C4-2B (cell line): ENCODE measurements around the gene TRAP1.

Experiments
- H3K27ac ChIP-seq: fragments of 450-650 bp; 2 replicates; pipeline ENCODE4 v1.5.1; 2017
- ZFX ChIP-seq: fragments of 450-650 bp; IDR thresholded peaks from 2 replicates; pipeline ENCODE4 v1.6.1; 2017
- TF ChIP-seq, protein P1 (sequence below): fragments of 450-650 bp; conservative IDR thresholded peaks from 2 replicates; pipeline ENCODE4 v1.5.1; 2017; ENCODE audit warnings: mild to moderate bottlenecking

Gene TRAP1

DNA sequence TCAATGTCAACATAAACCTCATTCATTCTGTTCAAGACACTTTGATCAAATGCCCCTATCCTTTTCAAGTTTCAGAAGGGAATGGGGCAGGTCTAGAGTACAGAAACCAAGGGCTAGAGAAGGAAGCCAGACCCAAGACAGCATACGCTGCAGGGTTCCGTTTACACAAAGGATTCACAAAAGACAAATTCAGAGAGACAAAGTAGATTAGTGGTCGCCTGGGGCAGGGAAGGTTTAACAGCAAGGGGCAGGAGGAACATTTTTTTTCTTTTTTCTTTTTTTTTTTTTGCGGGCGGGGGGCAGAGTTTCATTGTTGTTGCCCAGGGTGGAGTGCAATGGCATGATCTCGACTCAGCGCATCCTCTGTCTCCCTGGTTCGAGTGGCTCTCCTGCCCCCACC, 19.9 kb upstream of the TRAP1 start:
- TF ChIP-seq, protein P1, sequence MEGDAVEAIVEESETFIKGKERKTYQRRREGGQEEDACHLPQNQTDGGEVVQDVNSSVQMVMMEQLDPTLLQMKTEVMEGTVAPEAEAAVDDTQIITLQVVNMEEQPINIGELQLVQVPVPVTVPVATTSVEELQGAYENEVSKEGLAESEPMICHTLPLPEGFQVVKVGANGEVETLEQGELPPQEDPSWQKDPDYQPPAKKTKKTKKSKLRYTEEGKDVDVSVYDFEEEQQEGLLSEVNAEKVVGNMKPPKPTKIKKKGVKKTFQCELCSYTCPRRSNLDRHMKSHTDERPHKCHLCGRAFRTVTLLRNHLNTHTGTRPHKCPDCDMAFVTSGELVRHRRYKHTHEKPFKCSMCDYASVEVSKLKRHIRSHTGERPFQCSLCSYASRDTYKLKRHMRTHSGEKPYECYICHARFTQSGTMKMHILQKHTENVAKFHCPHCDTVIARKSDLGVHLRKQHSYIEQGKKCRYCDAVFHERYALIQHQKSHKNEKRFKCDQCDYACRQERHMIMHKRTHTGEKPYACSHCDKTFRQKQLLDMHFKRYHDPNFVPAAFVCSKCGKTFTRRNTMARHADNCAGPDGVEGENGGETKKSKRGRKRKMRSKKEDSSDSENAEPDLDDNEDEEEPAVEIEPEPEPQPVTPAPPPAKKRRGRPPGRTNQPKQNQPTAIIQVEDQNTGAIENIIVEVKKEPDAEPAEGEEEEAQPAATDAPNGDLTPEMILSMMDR = no peak
- no peak for TF ChIP-seq ZFX
- H3K27ac ChIP-seq = no peak overlapping the region

GRCh38 chr16:3736116-3736515, 18.8 kb upstream of the TRAP1 start:
- H3K27ac ChIP-seq = no peak overlapping the region
- no peak for TF ChIP-seq ZFX
- TF ChIP-seq, protein P1 = no peak

DNA sequence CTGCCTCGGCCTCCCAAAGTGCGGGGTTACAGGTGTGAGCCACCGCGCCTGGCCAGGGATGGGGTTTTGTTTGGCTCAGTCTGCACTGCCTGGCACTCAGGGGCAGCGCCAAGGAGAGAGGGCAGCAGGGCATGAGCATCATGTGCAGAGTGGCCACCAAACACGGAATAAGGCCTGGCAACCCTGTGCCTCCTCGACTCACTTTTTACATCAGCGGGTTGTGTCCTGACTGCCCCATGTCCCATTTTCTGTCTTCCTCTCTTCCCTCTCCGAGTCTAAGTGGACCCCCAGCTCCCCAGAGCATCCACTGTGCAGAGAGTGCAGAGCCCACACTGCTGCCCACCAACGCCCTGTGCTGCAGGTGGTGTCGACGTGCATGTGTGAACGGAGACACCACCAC, 18.2 kb upstream of the TRAP1 start:
- no peak overlapping the region for H3K27ac ChIP-seq
- TF ChIP-seq, protein P1 = no peak
- no peak for TF ChIP-seq ZFX

- TF ChIP-seq ZFX = no peak
- TF ChIP-seq, protein P1 = no peak
- no peak overlapping the region for H3K27ac ChIP-seq
Measured at GRCh38 chr16:3734758-3735221, 17.5 kb upstream of the TRAP1 start.

DNA sequence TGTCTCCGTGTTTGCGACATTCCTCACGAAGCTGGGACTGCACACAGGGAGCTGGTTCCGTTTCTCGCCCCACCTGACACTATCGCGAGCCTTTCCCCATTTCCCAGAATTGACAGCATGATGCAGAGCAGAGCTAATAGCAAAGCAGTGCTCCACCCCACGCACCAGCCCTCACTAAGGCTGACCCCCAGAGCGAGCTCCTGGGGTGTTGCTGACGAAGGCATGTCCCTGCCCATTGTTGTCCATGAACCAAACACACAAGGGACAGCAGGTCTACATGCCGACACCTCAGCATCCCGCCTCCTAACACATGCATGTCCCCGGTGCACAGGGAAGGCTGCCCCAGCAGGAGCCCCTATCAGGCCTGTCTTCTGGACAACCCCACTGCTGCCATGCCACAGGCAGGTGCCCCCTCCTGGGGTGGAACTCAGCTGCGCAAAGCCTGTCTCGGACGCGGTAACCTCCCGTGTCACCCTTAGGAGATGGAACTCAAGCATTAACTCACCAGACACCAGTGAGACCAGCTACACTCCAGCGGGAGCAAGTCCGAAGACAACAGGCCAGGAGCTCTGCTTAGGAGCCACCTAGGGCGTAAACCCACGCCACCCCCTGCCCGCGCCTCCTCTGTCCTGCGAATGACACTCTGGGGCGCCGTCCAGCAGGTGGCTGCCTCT, 16.9 kb upstream of the TRAP1 start:
- TF ChIP-seq, protein P1 = no peak
- H3K27ac ChIP-seq = no peak overlapping the region

GRCh38 chr16:3732171-3732570, 14.8 kb upstream of the TRAP1 start:
- H3K27ac ChIP-seq = no peak overlapping the region
- no peak for TF ChIP-seq ZFX
- TF ChIP-seq, protein P1 = no peak

DNA sequence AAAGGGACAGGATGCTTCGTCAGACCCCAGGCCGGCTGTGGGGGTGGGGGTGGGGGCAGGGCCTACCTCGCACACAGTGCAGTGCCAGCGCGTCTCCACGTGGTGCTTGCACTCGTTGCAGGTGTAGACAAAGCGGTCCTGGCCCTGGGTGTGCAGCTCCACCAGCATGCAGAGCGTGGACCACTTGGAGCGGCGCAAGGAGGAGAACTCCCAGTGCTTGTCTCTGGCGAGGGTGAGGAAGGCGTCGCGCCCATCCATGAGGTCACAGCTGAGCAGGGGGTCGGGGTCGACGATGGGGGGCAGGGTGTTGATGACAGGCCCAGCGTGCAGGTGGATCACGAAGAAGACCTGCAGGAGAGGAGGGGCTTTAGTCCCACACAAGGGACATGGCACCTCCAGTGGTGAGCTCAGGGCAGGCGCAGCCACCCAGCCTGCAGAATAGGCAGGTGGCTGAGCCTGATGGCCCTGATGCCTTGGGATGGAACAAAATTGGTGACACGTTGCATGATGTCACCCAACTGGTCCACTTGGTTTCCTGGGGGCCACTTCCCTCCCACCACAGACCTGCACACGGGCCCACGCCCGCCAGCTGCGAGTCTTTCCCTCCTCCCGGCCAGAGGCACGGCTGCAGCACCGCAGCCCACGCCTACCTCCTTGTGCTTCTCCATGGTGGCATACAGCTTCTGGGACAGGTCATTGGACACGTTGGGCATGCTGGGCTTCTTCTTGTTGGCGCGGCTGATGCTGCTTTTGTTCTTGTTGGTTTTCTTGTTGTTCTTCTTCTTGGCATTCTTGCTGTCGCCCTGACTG, 14.0 kb upstream of the TRAP1 start:
- H3K27ac ChIP-seq = no peak overlapping the region
- TF ChIP-seq, protein P1 = no peak
- TF ChIP-seq ZFX = no peak
